ENCODE measurements around the gene HCAR3. TPM values are rescaled to one million over a fixed set of nuclear protein-coding genes. Genes with fewer than 3 reads are reported as not detected.
"Not testable (repeated sequence)": the region's sequence is repeated elsewhere in the genome, so short reads cannot be mapped to it uniquely, and the experiment has no call there.

The HCAR3 gene
- total RNA-seq, 4 donors from 2014 or later = 0.42 to 0.56 TPM; not detected in 2

DNA sequence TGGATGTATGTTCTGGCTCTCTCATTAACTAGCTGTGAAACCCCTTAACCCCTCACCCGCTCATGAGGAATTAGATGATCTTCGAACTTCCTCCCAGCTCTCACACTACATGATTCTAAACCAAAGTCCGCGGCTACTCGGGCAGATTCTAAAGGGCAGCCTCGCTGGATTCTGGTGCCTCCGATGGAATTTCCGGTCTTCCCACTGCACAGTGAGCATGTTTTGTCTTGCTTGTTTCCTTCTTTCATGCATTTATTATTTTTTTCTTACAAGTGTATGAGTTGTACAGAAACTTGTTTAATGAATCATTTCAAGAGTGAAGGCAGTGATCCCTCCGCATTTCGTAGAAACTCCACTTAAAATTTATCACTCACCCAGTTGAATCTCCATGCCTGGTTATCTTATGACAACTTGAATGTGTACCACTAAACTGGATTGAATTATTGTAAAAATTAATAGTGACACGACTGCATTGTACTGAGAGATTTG, 4.5 kb upstream of the HCAR3 start:
- DNase-seq = no peak
- no peaks in the 10 kb centered on the region for H3K27me3 ChIP-seq
- intact Hi-C loops (cut with DNase I) = no loop called here
- H3K4me3 ChIP-seq (replicated peaks in 1 of 3) = no peak overlapping the region
- TF ChIP-seq CTCF (IDR thresholded peaks at IDR 0.05) (no peak), POLR2A (IDR thresholded peaks at IDR 0.05) (no peak)
- H3K27ac ChIP-seq = no peak overlapping the region
- WGBS, 2 donors = 80 to 83% methylated on average over 11 of the region's 11 CpGs
- peaks cover 5 to 17% of the 10 kb centered on the region in 2 donors for H3K4me1 ChIP-seq
- no peaks in the 10 kb centered on the region for H3K9me3 ChIP-seq
- no peaks in the 10 kb centered on the region for H3K36me3 ChIP-seq

GRCh38 chr12:122715211-122715610, 1.4 kb downstream of the HCAR3 start:
- H3K4me3 ChIP-seq (replicated peaks in 1 of 3); H3K9me3 ChIP-seq; H3K27ac ChIP-seq; intact Hi-C loops (cut with DNase I); H3K27me3 ChIP-seq; H3K4me1 ChIP-seq; H3K36me3 ChIP-seq; DNase-seq: not testable (repeated sequence)
- WGBS, 2 donors = 69 to 88% methylated on average over 6 of the region's 6 CpGs

DNA sequence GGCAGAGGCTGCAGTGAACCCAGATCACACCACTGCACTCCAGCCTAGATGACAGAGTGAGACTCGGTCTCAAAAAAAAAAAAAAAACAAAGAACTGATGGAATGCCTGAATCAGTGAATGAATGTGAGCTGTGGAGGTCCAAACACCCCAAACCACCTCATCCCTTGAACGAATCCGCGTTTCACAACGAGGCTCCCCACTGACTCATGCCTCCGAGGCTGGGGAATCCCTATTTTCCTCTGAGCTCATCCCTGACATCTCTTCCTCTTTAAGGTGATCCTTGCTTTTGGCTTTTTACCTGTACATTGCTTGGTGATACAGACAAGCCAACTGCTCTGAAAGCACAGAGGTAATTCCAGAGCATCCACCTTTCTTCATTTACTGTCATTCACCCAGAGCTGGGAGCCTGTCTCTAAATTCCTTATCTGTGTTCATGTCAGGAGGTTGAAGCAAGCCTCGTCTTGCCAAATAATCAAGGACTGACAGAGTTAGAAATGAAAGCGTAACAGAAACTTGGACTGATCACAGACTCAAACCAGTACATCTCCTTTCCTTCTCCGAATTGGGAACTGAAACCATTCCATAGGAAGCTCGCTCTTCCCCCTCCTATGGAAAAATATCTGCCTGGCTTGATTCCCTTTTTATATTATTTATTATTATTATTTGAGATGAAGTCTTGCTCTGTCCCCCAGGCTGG, 3.0 kb downstream of the HCAR3 start:
- H3K27ac ChIP-seq; H3K4me3 ChIP-seq (replicated peaks in 1 of 3); DNase-seq; intact Hi-C loops (cut with DNase I); H3K4me1 ChIP-seq; H3K27me3 ChIP-seq; H3K36me3 ChIP-seq; H3K9me3 ChIP-seq: not testable (repeated sequence)
- WGBS, 2 donors = 79 to 80% methylated on average over 4 of the region's 10 CpGs

DNA sequence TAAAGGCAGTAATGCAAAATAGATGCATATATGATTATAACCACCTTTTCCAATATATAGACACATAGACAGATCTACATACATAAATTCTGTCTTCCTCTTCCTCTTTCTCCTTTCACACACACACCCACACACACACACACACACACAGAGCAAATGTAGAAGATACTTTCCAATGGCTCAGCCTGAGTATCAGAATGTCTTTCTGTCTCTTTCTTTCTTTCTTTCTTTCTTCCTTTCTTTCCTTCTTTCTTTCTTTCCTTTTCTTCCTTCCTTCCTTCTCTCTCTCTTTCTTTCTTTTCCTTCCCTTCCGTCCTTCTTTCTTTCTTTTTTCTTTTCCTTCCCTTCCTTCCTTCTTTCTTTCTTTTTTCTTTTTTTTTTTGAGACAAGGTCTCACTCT, 5.3 kb downstream of the HCAR3 start:
- intact Hi-C loops (cut with DNase I); H3K27ac ChIP-seq; H3K9me3 ChIP-seq; H3K27me3 ChIP-seq; H3K36me3 ChIP-seq; DNase-seq; H3K4me3 ChIP-seq (replicated peaks in 1 of 3): not testable (repeated sequence)
- 85 to 92% methylated on average over 1 of the region's 1 CpG for WGBS, 2 donors
- peaks cover 7 to 13% of the 10 kb centered on the region in 2 donors for H3K4me1 ChIP-seq

DNA sequence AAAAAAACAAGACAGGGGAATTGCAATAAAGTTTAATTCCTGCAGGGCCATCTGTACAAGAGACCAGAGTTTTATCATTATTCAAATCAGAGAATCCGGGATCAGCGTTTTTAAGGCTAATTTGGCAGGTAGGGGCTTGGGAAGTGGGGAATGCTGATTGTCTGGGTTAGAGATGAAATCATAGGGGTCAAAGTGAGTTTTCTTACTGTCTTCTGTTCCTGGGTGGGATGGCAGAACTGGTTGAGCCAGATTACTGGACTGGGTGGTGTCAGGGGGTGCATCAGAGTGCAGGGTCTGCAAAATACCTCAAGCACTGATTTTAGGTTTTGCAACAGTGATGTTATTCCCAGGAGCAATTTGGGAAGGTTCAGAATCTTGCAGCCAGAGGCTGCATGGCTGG, 6.3 kb downstream of the HCAR3 start:
- DNase-seq; H3K9me3 ChIP-seq; H3K4me3 ChIP-seq (replicated peaks in 1 of 3); H3K36me3 ChIP-seq; intact Hi-C loops (cut with DNase I); H3K27me3 ChIP-seq; H3K27ac ChIP-seq: not testable (repeated sequence)
- H3K4me1 ChIP-seq = peaks cover 7 to 13% of the 10 kb centered on the region in 2 donors
- 70 to 80% methylated on average over 2 of the region's 2 CpGs for WGBS, 2 donors

- WGBS, 2 donors = no CpG with 5 or more reads among the region's 3 CpGs
- H3K27ac ChIP-seq; H3K9me3 ChIP-seq; DNase-seq; intact Hi-C loops (cut with DNase I); H3K27me3 ChIP-seq; H3K36me3 ChIP-seq; H3K4me3 ChIP-seq (replicated peaks in 1 of 3): not testable (repeated sequence)
- peaks cover 7 to 13% of the 10 kb centered on the region in 2 donors for H3K4me1 ChIP-seq
Observed at GRCh38 chr12:122709287-122709686, 7.3 kb downstream of the HCAR3 start.

- intact Hi-C loops (cut with DNase I); DNase-seq; H3K27me3 ChIP-seq; H3K27ac ChIP-seq; H3K9me3 ChIP-seq; H3K36me3 ChIP-seq; H3K4me3 ChIP-seq (replicated peaks in 1 of 3): not testable (repeated sequence)
- WGBS, 2 donors = 82 to 88% methylated on average over 3 of the region's 3 CpGs
- peaks cover 7 to 13% of the 10 kb centered on the region in 2 donors for H3K4me1 ChIP-seq
Observed at GRCh38 chr12:122703841-122704240, 12.8 kb downstream of the HCAR3 start.

- 78 to 89% methylated on average over 13 to 22 of the region's 22 CpGs for WGBS, 2 donors
- not testable (repeated sequence) for DNase-seq, H3K36me3 ChIP-seq
Observed at GRCh38 chr12:122702890-122703611, 13.6 kb downstream of the HCAR3 start, which contains the start of gene HCAR2. Gene HCAR2, minus strand, starts transcription at chr12:122703357. Its CDS starts 74 bp downstream, at chr12:122703283.

GRCh38 chr12:122701481-122701880, 15.1 kb downstream of the HCAR3 start:
- H3K27me3 ChIP-seq; H3K4me1 ChIP-seq; H3K27ac ChIP-seq; H3K9me3 ChIP-seq; H3K4me3 ChIP-seq (replicated peaks in 1 of 3); H3K36me3 ChIP-seq; DNase-seq; intact Hi-C loops (cut with DNase I): not testable (repeated sequence)
- 55 to 79% methylated on average over 4 of the region's 4 CpGs for WGBS, 2 donors

More at GRCh38 chr12:122702890-122703611, 13.6 kb downstream of the HCAR3 start, which contains the start of gene HCAR2:
- H3K9me3 ChIP-seq; intact Hi-C loops (cut with DNase I); H3K27ac ChIP-seq; H3K27me3 ChIP-seq; H3K4me3 ChIP-seq (replicated peaks in 1 of 3): not testable (repeated sequence)
- H3K4me1 ChIP-seq = peaks cover 7 to 13% of the 10 kb centered on the region in 2 donors

- H3K27ac ChIP-seq; H3K9me3 ChIP-seq; DNase-seq; H3K4me3 ChIP-seq (replicated peaks in 1 of 3); H3K4me1 ChIP-seq; intact Hi-C loops (cut with DNase I); H3K27me3 ChIP-seq; H3K36me3 ChIP-seq: not testable (repeated sequence)
- WGBS, 2 donors = 100% methylated on average over 1 to 2 of the region's 9 CpGs
Observed at GRCh38 chr12:122700038-122700710, 16.4 kb downstream of the HCAR3 start.

DNA sequence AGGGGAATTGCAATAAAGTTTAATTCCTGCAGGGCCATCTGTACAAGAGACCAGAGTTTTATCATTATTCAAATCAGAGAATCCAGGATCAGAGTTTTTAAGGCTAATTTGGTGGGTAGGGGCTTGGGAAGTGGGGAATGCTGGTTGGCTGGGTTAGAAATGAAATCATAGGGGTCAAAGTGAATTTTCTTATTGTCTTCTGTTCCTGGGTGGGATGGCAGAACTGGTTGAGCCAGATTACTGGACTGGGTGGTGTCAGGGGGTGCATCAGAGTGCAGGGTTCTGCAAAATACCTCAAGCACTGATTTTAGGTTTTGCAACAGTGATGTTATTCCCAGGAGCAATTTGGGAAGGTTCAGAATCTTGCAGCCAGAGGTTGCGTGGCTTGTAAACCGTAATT, 19.7 kb downstream of the HCAR3 start:
- H3K9me3 ChIP-seq; H3K27ac ChIP-seq; DNase-seq; intact Hi-C loops (cut with DNase I); H3K36me3 ChIP-seq; H3K27me3 ChIP-seq; H3K4me3 ChIP-seq (replicated peaks in 1 of 3); H3K4me1 ChIP-seq: not testable (repeated sequence)
- WGBS, 2 donors = 74 to 95% methylated on average over 2 of the region's 2 CpGs
